Activated gamma-delta T cell treated with Interleukin-2 at 50 U/mL for 16 hours (primary cell): ENCODE results near the gene GPX3.

Experiments used
- DNase-seq: peaks from one replicate; pipeline ENCODE4 v3.0.0-alpha.2; 2020

The GPX3 gene

GRCh38 chr5:151014680-151015343 is 5.6 kb upstream of the GPX3 start:
- no peak for DNase-seq

DNA sequence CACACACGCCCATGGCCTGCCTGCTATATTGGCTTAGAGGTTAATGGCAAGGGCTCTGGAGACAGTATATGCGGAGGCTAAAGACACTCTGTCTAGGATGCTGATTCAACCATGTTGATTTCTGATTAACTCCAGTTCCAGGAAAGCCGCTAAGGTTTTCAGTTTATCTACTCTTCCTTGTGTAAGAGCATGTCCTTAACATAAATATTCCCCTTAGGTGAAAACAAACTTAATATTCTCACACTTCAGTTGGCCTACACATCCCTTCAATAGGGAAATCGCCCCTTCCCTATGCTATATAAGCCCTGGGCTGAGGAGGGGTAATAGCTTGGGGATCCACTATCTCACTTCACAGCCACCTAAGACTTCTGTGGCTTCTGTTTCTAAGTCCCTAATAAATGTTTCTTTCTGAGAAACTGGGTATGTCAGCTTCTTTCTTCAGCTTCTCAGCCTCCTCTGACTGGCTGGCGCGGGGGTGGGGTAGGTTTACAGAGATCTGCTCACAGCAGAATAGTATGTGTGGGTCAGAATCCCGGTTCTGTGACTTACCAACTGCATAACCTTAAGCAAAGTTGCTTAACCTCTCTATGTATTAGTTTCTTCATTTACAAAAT is 4.3 kb upstream of the GPX3 start:
- DNase-seq = no peak

GRCh38 chr5:151016700-151017099 is 3.7 kb upstream of the GPX3 start:
- DNase-seq = no peak

DNA sequence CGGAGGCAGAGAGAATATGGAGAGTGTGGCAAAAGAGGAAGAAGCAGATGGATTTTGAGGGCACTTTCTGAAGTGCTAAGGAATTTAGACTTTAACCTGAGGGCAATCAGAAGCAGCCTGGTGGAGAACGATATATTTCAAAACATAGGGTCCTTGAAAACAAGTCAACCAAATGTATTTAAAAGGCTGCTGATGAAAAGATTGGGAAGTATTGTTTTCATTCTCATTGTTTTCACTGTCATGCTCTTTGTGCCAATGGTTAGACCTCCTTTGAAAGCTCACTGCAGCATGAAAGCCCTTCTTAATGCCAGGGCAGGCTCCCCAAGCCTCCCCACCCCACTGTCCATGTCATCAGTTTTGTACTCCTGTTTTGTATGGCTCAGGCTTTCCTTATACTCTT is 2.5 kb upstream of the GPX3 start:
- DNase-seq = no peak

- no peak for DNase-seq
Observed at GRCh38 chr5:151018846-151019245, 1.5 kb upstream of the GPX3 start.

GRCh38 chr5:151019331-151019730 is 1.1 kb upstream of the GPX3 start:
- DNase-seq = no peak

DNA sequence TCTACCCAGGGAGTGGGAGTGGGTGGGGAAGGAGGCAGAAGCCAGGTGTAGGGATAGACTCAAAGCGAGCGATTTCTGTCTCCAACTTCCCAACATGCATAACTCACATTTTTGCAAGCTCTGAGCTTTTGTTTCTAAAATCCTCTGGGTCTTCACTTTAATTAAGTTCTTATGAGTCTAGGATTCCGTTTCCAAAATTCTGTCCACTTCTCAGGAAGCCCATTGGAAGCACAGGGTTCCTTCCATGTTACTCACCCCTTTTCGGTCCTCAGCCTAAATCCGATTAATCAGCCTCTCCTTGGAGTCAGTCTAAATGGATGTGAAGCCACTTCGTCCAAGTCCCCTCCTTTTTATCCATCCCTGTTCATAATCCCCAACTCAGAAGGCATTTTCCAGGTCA is 1.4 kb downstream of the GPX3 start:
- no peak for DNase-seq

DNA sequence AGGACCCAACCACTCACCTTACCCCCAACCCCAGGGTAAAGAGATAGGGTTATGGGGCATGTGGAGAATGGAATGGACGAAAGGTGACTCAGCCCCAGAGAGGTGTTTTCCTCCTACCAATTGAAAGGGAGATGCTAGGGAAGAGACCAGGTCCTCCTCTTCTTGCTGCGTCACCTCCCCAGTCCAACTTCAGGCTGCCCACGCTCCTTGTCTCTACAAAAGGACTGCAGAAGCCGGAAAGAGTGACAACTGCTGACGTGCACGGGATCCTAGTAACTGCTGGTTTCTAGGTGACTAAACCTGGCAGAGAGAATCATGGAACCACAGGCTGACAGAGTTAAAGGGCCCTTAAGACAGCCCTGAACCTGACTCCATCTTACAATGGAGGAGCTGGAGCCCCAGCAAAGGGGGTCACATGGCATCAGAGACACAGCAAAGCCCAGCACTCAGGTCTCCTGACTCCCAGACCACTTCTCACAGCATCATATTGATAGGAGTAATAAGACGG is 2.2 kb downstream of the GPX3 start:
- DNase-seq = no peak

DNA sequence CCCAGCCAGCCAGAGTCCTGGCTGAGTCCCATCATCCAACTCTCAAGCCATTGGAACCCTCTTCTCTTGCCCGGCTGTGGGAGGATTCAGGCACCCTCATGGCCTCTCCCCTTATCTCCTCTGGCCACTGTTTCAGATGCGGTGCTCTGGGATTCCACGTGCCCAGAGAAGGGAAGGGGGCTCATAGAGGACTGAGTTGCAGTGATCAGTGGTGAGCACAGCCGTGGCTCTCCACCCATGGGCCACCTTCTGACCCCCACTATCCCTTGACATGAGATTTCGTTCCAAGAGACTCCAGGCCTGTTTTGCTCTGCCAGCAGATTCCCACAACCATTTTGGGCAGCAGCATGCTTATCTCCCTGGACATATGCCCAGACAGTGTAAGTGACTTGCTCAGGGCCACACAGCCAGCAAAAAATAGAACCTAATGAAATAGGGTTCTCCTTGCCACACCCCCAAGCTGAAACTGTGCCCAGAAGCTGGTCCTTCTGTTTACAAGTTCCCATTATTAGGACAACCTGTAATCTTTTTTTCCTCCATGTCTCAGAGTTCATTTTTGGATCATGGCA is 2.7 kb downstream of the GPX3 start:
- no peak for DNase-seq

DNA sequence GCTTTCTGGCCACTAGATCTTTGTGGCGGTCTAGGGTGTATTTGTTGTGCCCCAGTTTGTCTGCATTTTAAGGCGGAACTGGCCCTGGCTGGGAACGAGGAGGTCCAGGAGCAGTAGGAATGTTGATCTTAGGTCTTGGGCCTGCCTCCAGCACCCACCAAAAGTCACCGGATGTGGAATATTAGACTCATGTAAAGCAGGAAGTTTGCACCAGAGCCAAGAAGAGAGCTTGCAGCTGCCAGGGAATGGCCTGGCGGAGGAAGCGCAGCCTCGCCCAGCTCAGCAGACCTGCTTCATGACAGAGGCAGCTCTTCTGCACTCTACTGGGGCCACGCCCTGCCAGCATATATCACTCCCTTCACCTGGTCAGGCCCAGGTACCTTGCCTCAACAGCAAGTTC is 3.3 kb downstream of the GPX3 start:
- no peak for DNase-seq

DNA sequence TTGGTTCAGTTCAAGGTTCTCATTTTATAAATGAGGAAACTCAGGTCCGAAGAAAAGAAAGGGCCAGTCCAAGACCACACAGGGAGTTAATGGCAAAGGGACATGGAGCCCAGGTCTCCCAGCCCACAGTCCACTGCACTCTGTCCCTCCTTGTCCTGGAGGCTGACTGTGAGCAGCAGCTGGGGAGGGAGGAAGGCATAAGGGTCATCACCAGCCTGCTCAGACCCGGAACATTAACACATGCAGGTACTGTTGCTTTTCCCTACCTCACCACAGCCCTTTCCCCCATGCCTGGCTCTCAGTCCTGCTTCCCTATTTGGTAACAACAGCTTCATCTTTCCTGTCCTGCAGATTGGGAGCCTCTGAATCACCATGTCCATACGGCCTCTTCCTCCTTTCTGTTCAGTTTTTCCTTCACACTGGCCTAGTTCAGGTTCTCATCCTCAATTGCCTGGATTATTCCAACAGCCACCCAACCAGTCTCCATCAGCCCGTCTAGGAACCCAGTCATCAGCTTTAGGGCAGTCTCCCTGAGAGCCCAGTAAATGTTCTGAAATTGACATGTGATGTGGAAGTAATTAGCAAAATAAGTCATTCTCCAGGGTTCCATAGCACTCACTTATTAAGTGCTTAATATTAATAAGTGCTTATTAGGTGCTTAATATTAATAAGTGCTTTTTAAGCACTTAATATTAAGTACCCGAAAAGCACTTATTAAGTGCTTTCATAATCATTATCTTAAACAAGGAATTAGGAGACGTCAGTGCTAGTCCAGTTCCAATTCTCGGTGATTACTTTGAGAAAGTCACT is 4.3 kb downstream of the GPX3 start:
- no peak for DNase-seq

DNA sequence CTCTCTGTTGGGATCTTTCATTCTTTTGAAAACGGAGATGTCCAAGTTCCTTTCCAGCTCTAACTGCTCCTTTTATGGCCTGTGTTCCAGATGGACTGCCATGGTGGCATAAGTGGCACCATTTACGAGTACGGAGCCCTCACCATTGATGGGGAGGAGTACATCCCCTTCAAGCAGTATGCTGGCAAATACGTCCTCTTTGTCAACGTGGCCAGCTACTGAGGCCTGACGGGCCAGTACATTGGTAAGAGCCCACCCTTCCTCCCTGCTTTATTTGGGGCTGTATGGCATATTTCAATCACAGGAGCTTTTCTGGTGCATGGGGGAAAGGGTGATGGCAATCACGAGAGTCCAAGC is 4.8 kb downstream of the GPX3 start:
- DNase-seq = no peak

DNA sequence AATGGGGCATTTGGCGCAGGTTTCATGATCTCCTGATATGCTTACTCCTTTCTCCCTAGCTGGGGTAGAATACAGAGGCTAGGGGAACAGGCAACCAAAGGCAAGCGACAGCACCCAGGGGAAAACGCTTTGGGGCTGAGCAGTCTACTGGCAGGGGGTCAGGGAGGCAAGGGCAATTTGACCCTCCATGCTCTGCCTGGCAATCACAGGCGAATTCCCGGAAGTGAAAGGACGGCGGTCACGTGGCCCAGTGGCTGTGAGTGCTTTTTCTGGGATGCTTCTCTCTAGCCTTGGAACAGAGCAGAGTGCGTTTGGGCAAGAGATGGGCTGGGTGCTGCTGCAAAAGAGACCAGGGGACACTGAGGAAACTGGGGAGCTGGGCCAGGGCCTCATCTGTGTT is 5.7 kb downstream of the GPX3 start:
- DNase-seq = no peak

DNA sequence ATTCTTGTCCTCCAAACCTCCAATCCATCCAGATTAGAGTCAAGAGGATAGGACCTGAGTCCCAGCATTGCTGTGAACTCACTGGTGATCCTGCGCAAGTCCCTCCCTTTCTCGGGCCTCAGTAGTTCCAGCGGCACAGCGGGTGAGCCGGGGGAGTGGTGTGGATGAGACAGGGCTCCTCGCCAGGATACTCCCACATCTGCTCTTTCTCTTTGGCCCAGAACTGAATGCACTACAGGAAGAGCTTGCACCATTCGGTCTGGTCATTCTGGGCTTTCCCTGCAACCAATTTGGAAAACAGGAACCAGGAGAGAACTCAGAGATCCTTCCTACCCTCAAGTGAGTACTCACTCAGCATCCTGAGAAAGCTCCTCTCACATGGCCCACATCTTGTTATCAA is 6.3 kb downstream of the GPX3 start:
- no peak for DNase-seq

DNA sequence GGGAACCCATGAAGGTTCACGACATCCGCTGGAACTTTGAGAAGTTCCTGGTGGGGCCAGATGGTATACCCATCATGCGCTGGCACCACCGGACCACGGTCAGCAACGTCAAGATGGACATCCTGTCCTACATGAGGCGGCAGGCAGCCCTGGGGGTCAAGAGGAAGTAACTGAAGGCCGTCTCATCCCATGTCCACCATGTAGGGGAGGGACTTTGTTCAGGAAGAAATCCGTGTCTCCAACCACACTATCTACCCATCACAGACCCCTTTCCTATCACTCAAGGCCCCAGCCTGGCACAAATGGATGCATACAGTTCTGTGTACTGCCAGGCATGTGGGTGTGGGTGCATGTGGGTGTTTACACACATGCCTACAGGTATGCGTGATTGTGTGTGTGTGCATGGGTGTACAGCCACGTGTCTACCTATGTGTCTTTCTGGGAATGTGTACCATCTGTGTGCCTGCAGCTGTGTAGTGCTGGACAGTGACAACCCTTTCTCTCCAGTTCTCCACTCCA is 7.6 kb downstream of the GPX3 start:
- DNase-seq = no peak

- DNase-seq = no peak
Observed at GRCh38 chr5:151028717-151029116, 8.3 kb downstream of the GPX3 start.

DNA sequence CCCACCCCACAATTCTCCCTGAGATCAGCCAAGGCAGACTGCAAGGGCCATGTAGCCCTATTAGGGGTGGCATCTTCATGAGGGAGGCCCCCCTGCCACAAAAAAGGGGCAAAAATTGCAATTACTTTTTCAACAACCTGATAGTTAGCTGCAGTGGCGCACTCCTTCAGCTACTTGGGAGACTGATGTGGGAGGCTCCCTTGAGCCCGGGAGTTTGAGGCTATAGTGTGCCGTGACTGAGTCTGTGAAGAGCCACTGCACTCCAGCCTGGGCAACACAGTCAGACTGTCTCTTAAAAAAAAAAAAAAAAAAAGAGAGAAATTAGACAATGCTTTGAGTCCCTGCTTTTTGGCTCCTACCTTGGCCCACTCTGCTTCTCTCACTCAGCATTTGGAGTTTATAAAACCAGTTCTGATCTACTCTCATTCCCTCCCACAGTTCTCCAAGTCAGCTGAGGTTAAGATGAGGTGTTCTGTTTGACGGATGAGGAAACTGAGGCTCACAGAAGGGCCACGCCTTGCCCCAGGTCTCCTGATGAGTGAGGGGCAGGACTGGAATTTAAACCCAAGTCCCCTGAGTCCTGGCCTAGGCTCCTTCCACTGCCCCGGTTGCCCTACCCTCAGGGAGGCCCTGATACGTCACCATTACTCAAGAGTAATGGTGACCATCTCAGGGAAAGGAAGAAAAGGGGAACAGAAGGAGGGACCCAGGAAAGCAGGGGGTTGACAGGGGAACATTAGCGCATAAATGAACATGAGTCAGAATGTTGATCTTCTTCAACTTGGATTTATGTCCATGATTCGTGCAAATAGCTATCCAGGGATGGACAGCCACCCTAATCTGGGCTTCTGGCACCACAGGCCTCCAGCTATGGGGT is 9.0 kb downstream of the GPX3 start:
- no peak for DNase-seq

GRCh38 chr5:151030056-151030336 is 9.6 kb downstream of the GPX3 start:
- no peak for DNase-seq

- DNase-seq = no peak
Observed at GRCh38 chr5:151030379-151030778, 10.0 kb downstream of the GPX3 start.

DNA sequence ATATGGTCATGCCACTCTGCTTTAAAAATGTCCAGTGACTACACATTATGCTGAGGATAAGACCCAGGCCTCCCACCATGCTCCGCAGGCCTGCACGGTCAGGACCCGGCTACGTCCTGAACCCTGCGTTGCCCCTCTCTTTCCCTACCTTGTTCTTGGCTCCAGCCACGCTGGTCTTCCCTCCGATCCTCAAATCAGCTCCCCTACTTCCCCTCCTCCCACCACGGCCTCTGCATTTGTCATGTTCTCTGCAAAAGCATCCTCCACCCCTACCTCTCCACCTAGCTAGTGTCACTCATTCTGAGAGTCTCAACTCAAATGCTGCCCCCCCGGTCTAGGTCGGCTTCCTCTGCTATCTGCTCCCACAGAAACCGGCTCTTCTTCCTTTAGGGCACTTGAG is 11.2 kb downstream of the GPX3 start:
- DNase-seq = no peak

DNA sequence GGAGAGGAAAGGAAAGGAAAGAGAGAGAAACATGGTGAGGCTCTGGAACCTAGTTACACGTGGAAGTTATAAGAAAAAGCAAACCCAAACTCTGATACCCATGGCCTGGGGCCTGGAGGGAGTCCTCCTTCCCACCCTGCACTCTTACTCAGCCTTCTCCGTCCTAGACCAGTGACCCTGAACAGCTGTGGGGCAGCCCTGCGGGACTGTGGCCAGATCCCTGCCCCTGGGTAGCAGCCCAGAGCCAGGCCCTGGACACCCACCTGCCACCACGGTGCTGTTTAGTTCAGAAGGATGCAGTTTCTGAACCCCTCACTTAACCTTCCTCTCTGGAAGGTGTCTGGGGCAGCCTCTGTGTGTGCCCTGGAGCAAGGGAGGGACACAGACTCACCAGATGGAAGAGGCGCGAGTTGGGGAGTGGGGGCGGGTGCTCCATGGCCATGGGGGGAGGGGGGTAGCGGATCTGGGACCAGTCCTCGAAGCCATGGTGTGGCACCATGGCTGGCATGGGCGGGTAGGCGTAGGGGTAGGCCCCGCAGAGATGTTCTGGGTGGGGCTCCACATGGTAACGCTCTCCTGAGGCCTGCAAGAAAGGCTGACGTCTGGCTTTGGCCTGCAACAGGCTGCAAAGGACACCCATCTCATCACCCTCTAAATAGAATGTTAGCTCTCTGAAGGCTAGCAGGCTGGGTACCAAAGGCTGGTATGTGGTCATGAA is 13.0 kb downstream of the GPX3 start:
- DNase-seq = no peak
